GM21529 (cell line): ENCODE measurements around the gene KCTD11.
A peak's percentile ranks its signal among the peaks of the same experiment; 100 is the strongest.
"Not testable (repeated sequence)": the region's sequence is repeated elsewhere in the genome, so short reads cannot be mapped to it uniquely, and the experiment has no call there.

Experiments used
- ATAC-seq: cut with Tn5 transposase; IDR thresholded peaks from one replicate; pipeline ENCODE4 v1.9.1; 2021; ENCODE audit not compliant: unreplicated experiment

KCTD11 gene

DNA sequence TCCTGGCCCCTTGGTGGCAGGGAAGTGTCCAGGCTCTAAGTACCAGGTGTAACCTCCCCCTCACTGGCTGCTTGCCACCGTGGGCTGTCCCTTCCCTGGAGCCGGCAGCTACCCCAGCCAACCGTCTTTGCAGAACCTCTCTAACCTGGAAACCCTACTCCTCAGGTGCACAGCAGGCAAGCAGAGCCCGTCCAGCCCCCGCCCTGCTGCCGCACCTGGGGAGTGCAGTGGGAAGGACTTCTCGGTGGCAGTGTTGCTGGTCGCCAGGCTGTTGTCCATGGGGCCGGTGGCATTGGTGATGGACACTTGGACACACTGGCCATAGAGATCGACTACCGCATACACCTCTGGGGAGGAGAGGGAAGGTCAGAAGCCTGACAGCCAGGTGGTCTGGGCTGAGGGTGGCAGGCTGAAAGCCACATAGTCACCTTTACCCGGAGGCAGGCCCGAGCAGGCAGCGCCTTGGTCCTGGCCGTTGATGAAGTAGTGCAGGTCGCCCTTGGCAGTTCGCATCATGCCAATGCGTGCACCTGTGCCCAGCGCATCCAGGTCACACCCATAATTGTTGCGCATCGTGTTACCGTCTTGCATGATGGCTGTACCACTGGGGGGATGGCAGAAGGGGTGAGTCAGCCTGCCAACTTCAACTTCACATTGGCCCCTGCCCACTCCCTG lies 29.3 kb upstream of the KCTD11 start:
- ATAC-seq = no peak

DNA sequence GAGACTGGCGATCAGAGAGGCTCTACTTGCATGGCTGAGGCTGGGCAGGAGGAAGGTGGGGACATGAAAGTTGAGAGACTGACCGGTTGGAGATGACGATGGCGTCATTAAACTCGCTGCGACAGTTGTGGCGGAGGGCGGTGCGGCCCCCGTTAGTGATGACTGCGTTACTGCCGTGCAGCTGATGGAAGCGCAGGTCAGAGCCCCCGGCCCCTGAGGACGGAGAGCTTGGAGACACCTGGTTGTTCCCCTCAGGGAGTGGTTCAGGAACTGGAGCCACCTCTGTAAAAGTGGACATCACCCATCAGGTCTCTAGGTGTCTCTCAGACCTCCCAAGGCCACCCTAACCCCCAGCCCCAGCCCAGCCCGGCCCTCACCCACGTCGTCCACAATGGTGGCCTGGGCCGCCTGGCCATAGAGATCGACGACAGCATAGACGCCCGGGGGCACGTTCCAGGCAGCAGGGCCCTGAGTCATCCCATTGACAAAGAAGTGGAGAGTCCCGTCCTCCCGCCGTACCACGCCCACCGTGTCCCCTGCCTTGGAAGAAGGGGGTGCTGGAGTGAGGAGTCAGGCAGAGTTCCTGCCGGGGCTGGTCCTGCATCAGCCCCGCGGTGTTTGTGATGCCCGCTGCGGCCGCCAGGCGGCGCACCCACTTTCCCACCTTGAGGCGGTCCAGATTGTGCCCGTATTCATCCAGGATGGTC lies 28.1 kb upstream of the KCTD11 start:
- no peak for ATAC-seq

DNA sequence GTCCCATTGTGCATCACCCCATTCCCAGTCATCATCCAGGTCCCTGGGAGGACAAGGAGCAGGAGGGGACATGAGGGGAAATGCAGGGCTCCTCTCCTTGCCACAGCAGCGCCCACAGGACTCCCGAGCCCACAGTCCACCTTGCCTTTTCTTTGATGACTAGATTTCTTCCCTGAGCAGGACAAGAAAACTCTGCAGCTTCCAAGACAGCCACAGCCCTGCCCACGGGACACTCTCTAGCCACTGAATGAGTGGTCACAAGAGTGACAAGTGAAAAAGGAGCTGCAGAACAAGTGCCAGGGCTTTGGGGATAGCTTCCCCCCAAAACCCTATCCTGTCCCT lies 27.6 kb upstream of the KCTD11 start:
- no peak for ATAC-seq

DNA sequence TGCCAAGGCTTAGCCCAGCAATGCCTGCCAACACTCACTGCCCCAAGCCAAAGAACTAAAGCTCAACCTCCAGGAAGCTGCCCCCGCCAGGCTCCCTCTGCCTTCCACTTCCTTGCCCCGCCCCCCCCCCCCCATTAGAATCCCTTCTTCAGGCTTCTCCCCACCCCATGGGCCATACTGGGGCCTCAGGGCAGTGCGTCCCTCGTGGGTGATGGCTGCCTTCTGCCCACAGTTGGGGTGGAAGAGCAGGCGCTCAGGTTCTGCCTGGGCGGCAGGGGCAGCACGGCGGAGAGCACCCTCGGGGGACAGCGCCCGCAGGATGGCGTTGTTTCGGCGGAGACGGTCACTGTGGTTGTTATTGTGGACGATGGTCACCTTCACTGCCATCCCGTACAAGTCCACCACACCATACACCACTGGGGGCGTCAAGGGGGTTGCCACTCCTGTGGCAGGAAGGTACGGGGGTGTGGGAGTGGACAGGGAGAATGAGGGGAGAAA lies 26.9 kb upstream of the KCTD11 start:
- ATAC-seq = no peak

DNA sequence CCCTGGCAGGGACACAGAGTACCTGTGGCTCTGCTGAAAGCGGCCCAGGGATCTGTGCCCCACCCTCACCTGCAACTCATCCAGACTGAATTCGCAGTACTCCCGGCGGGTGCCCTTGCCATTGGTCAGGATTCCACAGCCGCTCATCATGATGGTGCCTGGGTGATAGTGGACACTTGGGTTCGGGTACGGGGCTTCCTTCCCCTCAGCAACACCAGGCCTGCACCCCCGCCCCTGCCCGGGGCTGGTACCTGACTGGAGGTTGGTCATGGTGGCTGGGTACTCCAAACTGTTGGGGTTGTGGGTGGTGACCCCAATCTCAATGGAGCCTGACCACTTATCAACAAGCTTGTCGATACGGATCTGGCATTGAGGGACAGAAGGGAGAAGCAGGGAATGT lies 25.8 kb upstream of the KCTD11 start:
- no peak for ATAC-seq

DNA sequence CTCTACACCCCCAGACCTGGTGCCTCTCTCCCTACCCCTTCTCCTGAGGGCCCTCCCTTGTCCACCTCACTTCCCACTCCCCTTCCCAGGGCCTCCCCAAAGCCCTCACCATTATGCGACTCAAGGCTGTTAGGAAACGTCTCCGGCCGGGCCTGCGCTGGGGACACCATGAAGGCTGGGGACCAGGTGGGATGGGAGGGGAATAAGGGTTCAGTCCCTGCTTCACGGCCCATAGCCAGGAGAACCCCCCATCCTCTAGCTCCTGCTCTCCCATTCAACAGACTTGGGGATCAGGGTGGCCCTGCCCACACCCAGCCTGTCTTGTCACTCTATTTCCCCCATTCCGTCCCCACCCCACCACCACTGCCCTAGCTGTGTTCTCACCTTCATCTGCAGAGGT lies 24.9 kb upstream of the KCTD11 start:
- no peak for ATAC-seq

DNA sequence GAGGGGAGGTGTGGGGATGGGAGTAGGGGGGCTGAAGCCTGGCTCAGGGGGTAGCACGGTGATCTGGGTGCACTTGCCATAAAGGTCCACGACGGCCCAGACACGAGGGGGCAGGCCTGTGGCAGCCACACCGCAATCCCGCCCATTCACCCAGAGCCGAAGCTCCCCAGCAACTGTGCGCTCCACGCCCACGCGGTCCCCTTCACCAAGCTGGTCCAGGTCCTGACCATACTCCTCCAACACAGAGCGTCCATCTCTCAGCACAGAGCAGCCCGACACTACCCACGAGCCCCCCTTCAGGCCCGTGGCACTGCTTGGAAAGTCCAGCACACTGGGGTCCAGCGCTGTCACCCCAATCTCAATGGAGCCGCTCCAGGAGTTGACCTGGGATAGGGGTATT lies 24.5 kb upstream of the KCTD11 start:
- no peak for ATAC-seq

DNA sequence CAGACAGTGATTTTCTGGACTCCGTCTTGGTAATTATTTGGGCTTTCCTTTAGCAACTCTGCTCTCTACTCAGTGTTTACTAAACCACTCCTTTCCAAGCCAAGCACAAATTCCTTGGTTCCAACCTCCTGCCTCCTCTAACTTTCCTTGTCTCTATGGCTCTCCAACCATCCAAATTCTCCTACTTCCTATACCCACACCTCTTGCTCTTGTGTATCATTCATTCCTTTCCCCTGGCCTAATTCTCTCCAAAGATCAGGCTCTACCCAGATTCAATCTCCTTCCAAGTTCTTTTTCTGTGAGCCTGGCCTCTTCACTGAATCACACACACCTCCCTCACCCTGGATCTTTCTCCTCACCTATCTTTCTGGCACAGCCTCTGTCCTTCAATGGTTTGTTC lies 24.0 kb upstream of the KCTD11 start:
- ATAC-seq = no peak

DNA sequence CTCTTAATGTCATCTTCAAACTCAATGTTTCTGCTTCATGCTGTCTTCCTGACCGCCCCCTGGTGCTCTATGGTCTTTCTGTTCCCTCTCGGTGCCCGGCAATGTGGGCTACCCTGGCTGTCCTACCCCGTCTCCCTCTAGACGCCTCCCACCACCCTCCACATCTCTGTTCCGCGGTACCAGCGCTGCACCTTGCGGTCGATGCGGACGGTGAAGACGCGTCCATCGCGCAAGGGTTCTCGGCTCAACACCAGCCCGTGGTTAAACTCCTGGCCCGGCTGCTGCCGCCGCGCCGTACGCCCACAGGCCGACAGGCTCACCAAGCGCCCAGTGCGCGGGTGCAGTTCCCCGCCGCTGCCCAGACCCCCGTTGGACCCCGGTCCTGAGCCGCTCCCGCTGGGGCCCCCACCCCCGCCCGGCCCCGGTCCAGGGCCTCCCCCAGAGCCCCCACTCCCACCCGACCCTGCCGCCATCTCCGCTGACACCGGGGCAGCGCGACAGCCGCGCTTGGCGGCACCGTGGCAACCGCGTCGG lies 23.1 kb upstream of the KCTD11 start, which contains the start of gene NEURL4:
Gene NEURL4 (minus strand): TSS at position 496 of the 534 bp plus-strand sequence. CDS start 23 bp downstream, at position 473.
- ATAC-seq = peak; percentile 20

DNA sequence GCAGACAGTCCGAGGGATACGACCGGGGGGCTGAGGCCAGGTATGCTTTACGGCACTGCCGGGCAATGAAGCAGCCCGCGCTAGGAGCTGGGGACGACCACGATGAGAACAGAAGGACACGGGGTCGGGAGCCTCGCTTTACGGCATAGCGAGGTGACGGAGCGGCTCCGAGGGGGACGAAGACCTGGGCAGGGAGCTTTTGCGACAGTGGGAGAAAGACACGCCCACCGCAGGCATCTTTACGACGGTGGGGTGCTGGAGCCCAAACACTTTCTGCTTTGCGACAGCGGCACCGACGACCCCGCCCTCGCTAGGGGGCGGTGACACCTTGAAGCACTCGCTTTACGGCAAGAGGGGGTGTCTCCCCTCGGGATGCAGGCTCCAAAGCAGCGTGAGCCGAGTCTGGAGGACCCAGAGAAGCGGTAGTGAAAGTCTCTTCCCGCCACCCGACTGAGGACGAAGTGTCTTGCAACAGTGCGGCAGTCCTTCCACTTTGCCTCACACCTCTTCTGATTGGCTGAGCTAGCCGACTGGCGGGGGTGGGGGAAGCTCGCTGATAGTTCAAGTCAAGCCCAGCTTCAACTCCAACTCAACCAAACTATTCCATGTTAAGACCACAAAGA lies 22.5 kb upstream of the KCTD11 start:
- ATAC-seq = peak; percentile 49

DNA sequence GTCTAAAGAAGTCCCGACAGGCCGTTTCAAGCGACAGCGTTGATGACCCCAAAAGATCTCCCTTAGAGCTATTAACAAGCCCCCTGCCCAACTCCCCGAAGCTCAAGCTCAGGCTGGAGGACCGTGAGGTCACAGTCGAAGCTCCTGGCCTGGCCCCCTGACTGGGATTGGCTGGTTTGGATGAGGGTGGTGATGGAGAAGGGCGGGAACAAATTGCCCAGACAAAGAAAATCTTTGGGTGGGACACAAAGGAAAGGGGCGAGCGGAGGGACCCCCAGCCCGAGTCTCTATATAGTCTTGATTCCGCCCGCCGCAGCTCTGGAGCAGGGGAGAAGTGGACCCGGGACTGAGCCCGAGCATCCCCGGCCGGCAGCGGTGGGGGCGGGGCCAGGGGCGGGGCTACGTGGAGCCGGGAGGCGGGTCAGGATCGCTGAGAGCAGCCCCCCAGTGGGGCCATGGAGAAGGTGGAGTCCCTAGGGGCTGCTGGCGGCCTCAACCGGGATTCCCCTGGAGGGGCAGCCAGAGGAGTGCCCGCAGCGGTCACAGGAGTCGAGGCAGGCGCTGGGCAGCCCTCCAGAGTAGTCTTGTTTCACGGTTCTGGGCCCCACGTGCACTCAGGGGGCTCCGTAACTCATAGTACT lies 21.8 kb upstream of the KCTD11 start:
- ATAC-seq = peak; percentile 40

DNA sequence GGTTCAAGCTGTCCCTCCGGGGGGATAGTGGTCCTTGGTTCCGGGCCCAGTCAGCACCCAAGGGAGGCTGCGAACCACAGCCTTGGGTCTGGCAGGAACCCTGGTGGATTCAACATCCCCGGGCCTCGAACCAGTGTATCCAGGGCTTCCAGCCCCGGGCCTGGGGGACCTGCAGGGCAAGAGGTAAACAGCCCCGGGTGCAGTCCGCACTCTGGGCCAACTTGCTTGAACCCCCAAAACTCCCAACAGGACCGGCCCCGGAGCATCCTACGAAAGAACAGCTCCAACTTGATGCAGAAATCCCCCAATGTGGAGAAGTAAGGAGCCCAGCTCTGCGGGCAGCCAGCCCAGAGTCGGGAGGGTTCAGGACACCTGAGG lies 21.3 kb upstream of the KCTD11 start:
- ATAC-seq = no peak

DNA sequence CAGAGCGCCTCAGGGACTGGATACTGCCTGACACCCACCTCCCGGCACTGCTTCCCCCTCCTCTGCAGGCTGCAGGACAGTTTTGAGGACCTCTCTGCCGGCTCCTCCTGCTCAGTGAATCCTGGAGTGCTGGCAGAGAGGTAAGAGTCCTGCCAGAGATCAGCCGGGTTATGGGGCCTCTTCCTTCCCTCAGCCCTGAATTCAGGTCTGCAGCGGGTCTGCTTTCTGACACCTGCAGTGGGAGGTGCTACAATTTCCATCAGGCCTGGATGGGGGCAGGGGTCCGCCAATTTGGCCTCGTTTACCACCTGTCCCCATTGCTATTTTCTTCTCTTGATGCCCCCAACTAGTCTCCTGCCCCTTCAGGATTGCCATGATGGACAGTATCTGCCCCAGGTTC lies 19.9 kb upstream of the KCTD11 start:
- no peak for ATAC-seq

DNA sequence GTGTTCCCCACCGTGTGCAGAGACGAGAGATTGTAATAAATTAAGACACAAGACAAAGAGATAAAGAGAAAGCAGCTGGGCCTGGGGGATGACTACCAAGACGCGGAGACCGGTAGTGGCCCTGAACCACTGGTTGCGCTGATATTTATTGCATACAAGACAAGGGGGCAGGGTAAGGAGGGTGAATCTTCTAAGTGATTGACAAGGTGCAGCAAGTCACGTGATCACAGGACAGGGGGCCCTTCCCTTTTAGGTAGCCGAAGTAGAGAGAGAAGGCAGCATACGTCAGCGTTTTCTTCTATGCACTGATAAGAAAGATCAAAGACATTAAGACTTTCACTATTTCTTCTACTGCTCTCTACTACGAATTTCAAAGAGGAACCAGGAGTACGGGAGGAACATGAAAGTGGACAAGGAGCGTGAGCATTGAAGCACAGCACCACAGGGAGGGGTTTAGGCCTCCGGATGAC lies 19.3 kb upstream of the KCTD11 start:
- not testable (repeated sequence) for ATAC-seq

DNA sequence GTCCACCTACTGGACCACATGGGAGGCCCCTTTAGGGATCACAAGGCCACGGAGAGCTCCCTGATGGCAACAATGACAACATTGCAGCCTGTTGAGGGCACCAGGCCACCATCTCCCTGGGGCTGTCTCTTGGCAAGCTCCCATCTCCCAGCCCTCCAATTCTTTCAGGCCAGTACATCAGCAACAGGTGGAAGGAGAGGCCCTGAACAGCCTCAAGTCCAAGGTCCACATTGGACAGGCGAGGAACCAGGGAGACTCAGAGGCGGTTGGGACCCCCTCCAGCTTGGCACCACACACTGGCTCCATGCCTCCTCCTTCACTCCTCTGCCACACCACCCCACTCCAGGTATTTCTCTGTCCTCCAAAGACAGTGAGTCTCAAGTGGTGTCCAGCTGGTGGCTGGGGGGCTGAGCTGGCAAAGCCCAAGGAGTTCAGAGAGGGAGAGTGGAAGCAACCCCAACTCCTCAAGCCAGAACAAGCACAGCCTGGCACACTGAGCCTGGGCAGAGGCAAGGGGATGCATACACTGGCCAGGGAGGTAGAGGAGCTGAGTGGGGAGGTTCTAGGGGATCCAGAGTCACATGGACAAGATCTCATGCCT lies 16.9 kb upstream of the KCTD11 start:
- no peak for ATAC-seq

DNA sequence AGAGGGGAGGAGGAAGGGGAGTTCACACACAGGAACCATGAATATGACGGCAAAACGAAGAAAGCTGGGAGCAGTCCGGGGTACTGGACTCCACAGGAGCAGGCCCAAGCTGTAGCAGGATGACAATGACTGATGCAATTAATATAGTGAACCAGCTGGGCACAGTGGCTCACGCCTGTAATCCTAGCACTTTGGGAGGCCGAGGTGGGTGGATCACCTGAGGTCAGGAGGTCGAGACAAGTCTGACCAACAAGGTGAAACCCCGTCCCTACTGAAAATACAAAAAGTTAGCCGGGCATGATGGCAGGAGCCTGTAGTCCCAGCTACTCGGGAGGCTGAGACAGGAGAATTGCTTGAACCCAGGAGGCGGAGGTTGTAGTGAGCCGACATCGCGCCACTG lies 16.2 kb upstream of the KCTD11 start:
- ATAC-seq = not testable (repeated sequence)

DNA sequence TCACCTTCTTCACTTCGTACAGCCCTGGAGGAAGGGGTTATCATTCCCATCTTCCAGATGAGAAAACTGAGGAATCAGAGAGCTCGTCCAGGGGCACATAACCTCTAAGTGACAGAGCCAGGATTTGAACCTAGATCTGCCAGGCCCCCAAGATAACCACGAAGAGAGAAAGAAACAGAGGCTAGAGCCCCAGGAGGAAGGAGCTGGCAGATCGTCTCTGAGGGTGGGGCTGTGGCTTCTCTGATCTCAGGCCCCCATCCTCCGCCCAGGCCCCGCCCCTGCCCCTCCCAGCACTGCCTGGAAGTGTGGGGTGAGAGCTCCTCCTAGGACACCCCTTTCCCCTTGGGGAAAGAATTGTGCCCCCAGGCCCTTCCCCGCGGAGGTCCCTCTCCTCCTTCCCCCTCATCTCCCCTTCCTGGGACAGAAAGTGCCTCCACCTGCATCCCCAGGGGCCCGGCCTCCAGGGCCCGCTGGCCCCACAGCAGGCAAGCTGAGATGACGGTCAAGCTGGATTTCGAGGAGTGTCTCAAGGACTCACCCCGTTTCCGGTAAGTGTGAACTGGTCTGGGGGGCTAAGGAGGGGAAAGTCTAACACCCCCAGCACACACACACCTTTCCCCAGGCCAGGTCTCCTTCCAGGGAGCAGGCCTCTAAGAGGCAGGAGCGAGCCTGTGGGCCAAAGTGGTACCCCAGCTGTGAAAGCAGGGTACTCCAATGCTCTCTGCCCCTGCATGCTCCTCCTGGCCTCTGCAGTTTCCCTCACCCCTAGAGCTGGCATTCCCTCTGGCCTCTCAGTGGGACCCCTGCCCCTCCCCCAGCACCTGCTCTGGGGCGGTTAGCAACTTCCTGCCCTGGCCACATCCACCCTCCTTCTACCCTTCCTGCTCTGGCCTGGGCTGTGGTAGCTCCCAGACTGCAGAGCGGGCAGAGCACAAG lies 15.5 kb upstream of the KCTD11 start, which contains the start of gene ACAP1:
Gene ACAP1 (plus strand): TSS at position 290 of the 936 bp plus-strand sequence. CDS start 206 bp downstream, at position 496.
- peak; percentile 62 for ATAC-seq

DNA sequence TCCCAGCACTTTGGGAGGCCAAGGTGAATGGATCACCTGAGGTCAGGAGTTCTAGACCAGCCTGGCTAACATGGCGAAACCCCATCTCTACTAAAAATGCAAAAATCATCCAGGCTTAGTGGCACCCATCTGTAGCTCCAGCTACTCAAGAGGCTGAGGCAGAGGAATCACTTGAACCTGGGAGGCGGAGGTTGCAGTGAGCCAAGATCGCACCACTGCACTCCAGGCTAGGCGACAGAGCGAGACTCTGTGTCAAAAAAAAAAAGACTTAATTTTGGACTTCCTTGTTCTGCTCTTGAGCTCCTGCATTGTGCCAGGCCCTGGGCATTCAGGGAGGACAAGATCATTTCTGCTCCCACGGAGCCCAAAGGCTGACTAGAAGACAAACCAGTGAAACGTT lies 14.4 kb upstream of the KCTD11 start:
- not testable (repeated sequence) for ATAC-seq

DNA sequence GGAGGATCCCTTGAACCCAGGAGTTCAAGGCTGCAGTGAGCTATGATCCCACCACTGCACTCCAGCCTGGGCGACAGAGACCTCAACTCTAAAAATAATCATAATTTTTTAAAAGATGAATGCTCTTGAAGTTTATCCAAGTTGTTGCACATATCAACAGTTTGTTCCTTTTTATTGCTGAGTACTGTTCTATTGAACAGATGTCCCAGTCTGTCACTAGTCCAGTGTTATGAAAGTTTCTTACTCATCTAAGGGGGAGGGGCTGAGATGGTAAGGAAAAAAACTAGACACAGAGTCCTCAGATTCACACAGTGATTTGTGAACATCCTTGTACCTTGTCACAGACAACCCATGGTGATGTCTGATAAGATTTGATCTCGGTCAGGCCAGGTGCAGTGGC lies 11.8 kb upstream of the KCTD11 start:
- ATAC-seq = no peak

DNA sequence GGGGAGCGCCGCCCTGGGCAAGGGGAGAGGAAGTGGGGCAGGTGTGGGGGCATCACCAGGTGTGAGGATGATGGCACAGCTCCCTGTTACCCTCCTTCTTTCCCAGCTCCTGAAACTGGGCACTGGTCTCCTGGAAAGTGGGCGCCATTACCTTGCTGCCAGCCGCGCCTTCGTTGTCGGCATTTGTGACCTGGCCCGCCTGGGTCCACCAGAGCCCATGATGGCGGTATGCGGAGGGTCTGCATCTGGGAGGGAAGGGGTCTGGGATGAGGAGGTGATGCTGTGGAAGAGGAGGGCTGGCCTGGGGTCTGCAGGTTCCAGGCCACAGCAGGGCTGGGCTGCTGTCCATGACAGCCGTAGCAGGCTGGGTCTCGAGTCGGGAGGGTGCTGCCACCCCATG lies 10.1 kb upstream of the KCTD11 start:
- no peak for ATAC-seq
